Measurements from ENCODE around the gene FGD3. TPM values are rescaled to one million over a fixed set of nuclear protein-coding genes. Genes with fewer than 3 reads are reported as not detected.

Gene FGD3
- polyA plus RNA-seq, 1 experiment, result not detected

DNA sequence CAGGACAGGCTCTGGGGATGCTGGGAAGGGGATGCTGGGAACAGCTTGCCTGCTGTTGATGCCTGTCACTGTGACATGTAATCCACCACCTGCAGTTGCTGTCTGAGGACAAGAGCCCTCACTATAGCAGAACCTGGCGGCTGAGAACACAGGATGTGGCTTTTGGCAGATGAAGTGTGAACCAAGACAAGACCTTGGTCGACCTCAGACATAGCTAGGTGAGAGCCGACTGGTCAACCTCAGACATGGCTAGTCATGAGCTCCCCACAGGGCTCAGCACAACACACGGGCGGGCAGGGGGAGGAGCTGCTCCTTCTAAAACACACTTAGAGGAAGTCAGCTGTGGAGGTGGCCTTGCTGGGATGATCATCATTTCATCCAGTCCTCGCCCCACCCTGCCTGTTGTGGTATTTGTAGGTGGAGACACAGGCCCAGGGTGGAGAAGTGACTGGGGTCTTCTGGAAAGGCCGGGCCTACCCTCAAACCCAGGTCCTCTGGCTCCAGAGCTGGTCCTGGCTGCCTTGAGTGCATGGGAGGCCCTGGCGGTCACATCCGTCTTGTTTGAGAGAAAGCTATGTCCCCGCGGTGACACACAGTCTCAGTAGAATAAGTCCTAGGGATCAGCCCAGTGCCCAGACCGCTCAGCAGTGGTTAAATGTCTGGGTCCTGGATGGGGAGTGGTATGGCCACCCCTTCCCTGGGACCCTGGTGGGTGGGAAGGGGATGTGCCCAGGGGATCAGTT is 117.2 kb downstream of the FGD3 start:
- ChIA-PET CTCF (no interaction called here), POLR2A (no interaction called here)
- TF ChIP-seq, protein P1, sequence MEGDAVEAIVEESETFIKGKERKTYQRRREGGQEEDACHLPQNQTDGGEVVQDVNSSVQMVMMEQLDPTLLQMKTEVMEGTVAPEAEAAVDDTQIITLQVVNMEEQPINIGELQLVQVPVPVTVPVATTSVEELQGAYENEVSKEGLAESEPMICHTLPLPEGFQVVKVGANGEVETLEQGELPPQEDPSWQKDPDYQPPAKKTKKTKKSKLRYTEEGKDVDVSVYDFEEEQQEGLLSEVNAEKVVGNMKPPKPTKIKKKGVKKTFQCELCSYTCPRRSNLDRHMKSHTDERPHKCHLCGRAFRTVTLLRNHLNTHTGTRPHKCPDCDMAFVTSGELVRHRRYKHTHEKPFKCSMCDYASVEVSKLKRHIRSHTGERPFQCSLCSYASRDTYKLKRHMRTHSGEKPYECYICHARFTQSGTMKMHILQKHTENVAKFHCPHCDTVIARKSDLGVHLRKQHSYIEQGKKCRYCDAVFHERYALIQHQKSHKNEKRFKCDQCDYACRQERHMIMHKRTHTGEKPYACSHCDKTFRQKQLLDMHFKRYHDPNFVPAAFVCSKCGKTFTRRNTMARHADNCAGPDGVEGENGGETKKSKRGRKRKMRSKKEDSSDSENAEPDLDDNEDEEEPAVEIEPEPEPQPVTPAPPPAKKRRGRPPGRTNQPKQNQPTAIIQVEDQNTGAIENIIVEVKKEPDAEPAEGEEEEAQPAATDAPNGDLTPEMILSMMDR (IDR thresholded peaks at IDR 0.05; ENCODE audit: insufficient read depth, low read depth, low read length), result no peak
- no peaks in the 10 kb centered on the region; the same call in none of the 2 replicates for H3K27me3 ChIP-seq (ENCODE audit: control insufficient read depth, insufficient read depth, low read length)
- no peak overlapping the region for H3K4me3 ChIP-seq (ENCODE audit: low read depth, low read length)
- H3K36me3 ChIP-seq (ENCODE audit: control insufficient read depth, insufficient read depth, low read length), result no peaks in the 10 kb centered on the region
- DNase-seq (ENCODE audit: low read depth), result no peak

DNA sequence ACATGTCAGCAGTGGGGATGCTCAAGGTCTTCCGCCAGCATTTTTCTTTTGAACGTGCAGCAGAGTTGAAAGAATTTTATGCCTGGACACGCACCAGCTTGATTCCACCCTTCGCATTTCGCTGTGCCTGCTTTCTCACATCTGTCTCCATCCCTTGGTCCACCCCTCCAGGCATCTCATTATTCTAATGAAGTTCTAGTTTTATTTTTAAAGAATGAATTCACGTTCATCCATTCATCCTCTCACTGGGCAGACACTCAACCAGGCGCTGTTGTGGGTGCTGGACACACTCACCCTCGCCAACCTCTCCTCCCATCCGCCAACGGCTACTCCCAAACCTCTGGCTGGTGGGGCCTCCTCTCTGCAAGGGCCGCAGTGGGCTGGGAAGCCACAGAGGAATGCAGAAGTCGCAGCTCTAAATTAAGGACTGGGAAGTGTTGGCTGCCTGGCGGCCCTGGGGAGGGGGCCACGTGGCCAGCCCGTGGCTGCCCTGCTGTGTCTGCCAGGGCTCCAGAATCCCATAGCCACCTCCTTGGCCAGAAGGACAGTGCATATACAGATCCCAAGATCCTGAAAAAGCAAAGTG is 117.9 kb downstream of the FGD3 start:
- TF ChIP-seq, protein P1 (IDR thresholded peaks at IDR 0.05; ENCODE audit: insufficient read depth, low read depth, low read length), result no peak
- Histone ChIP-seq H3K27me3 (ENCODE audit: control insufficient read depth, insufficient read depth, low read length) (no peaks in the 10 kb centered on the region; the same call in none of the 2 replicates), H3K4me3 (ENCODE audit: low read depth, low read length) (no peak overlapping the region), H3K36me3 (ENCODE audit: control insufficient read depth, insufficient read depth, low read length) (no peaks in the 10 kb centered on the region)
- ChIA-PET CTCF (no interaction called here), POLR2A (no interaction called here)
- no peak for DNase-seq (ENCODE audit: low read depth)

DNA sequence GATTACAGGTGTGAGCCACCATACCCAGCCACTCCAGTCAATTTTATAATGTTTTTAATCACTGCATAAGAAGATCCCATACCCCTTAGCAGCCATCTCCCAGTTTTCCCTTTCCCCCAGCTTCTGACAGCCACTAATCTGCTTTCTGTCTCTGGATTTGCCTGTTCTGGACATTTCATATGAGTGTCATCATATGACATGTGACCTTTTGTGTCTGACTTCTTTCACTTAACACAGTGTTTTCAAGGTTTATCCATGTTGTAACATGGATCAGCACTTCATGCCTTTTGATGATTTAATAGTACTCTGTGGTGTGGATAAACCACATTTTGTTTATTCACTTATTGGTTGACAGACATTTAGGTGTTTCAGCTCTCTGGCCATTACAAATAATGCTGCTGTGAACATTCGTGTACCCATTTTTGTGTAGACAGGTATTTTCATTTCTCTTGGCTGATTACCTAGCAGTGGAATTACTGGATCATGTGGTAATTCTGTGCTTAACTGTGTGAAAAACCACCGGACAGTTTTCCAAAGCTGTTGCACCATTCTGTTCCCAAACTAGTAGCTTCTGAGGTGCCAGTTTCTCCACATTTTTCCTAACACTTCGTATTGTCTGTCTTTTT is 119.8 kb downstream of the FGD3 start:
- no peaks in the 10 kb centered on the region; the same call in none of the 2 replicates for H3K27me3 ChIP-seq (ENCODE audit: control insufficient read depth, insufficient read depth, low read length)
- CTCF ChIA-PET, result interaction anchor here (0.6 kb wide), 1 partner anchor 87 kb away, joined by 3 read pairs; no protein-coding TSS in a partner anchor
- H3K4me3 ChIP-seq (ENCODE audit: low read depth, low read length), result no peak overlapping the region
- POLR2A ChIA-PET, result no interaction called here
- TF ChIP-seq, protein P1 (IDR thresholded peaks at IDR 0.05; ENCODE audit: insufficient read depth, low read depth, low read length), result no peak
- DNase-seq (ENCODE audit: low read depth), result no peak
- no peaks in the 10 kb centered on the region for H3K36me3 ChIP-seq (ENCODE audit: control insufficient read depth, insufficient read depth, low read length)

DNA sequence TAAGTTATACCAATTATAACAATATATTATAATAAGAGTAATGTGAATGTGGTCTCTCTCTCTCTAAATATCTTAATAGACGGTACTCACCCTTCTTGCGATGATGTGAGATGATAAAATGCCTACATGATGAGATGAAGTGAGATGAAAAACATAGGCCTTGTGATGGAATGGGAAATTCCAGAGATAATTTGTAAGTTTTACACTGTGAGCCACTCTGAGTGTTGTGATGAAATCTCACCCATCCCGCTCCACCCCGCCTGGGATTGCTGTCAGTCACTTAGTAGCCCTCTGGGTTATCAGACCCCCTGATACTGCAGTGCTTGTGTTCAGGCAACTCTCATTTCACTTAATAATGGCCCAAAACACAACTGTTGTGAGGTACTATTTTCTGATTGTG is 121.6 kb downstream of the FGD3 start:
- CTCF ChIA-PET, result no interaction called here
- no peak for DNase-seq (ENCODE audit: low read depth)
- Histone ChIP-seq H3K36me3 (ENCODE audit: control insufficient read depth, insufficient read depth, low read length) (no peaks in the 10 kb centered on the region), H3K27me3 (ENCODE audit: control insufficient read depth, insufficient read depth, low read length) (no peaks in the 10 kb centered on the region; the same call in none of the 2 replicates), H3K4me3 (ENCODE audit: low read depth, low read length) (no peak overlapping the region)
- TF ChIP-seq, protein P1 (IDR thresholded peaks at IDR 0.05; ENCODE audit: insufficient read depth, low read depth, low read length), result no peak
- POLR2A ChIA-PET, result no interaction called here

DNA sequence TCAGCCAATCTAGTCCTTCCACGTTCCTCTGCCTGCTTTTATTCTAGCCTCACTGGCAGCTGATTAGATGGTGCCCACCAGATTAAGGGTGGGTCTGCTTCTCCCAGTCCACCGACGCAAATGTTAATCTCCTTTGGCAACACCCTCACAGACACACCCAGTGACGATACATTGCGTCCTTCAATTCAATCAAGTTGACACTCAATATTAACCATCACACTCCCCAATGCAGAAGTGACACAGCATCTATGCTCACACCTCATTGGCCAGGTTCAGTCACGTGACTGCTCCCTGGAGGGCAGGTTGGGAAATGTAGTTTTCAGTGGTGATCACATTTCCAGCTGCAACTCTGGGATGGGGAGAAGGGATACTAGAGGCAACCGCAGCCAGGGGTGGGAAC is 124.1 kb downstream of the FGD3 start:
- POLR2A ChIA-PET, result no interaction called here

More for the DNA sequence above, 124.1 kb downstream of the FGD3 start:
- TF ChIP-seq, protein P1 (IDR thresholded peaks at IDR 0.05; ENCODE audit: insufficient read depth, low read depth, low read length), result no peak
- CTCF ChIA-PET, result interaction anchor here (0.9 kb wide), 1 partner anchor 17 kb away, joined by 3 read pairs; no protein-coding TSS in a partner anchor
- Histone ChIP-seq H3K36me3 (ENCODE audit: control insufficient read depth, insufficient read depth, low read length) (no peaks in the 10 kb centered on the region), H3K27me3 (ENCODE audit: control insufficient read depth, insufficient read depth, low read length) (no peaks in the 10 kb centered on the region; the same call in none of the 2 replicates), H3K4me3 (ENCODE audit: low read depth, low read length) (no peak overlapping the region)
- DNase-seq (ENCODE audit: low read depth), result no peak
